VCaP (cell line): ENCODE data around the gene MMP25.

Experiments
- H3K27ac ChIP-seq: fragments of 450-650 bp; 2 replicates; pipeline ENCODE4 v1.5.1; 2017
- TF ChIP-seq, protein P1 (sequence below): fragments of 450-650 bp; conservative IDR thresholded peaks from 2 replicates; pipeline ENCODE4 v1.5.1; 2017; ENCODE audit warnings: mild to moderate bottlenecking, moderate library complexity

The MMP25 gene

GRCh38 chr16:3086596-3087242 lies 40.4 kb downstream of the MMP25 start:
- TF ChIP-seq, protein P1, sequence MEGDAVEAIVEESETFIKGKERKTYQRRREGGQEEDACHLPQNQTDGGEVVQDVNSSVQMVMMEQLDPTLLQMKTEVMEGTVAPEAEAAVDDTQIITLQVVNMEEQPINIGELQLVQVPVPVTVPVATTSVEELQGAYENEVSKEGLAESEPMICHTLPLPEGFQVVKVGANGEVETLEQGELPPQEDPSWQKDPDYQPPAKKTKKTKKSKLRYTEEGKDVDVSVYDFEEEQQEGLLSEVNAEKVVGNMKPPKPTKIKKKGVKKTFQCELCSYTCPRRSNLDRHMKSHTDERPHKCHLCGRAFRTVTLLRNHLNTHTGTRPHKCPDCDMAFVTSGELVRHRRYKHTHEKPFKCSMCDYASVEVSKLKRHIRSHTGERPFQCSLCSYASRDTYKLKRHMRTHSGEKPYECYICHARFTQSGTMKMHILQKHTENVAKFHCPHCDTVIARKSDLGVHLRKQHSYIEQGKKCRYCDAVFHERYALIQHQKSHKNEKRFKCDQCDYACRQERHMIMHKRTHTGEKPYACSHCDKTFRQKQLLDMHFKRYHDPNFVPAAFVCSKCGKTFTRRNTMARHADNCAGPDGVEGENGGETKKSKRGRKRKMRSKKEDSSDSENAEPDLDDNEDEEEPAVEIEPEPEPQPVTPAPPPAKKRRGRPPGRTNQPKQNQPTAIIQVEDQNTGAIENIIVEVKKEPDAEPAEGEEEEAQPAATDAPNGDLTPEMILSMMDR = no peak
- no peak overlapping the region for H3K27ac ChIP-seq

- H3K27ac ChIP-seq = no peak overlapping the region
- TF ChIP-seq, protein P1 = no peak
These were observed 41.2 kb downstream of the MMP25 start for GRCh38 chr16:3087243-3088235.

- TF ChIP-seq, protein P1 = no peak
- no peak overlapping the region for H3K27ac ChIP-seq
These were observed 42.1 kb downstream of the MMP25 start for GRCh38 chr16:3088450-3088849.

DNA sequence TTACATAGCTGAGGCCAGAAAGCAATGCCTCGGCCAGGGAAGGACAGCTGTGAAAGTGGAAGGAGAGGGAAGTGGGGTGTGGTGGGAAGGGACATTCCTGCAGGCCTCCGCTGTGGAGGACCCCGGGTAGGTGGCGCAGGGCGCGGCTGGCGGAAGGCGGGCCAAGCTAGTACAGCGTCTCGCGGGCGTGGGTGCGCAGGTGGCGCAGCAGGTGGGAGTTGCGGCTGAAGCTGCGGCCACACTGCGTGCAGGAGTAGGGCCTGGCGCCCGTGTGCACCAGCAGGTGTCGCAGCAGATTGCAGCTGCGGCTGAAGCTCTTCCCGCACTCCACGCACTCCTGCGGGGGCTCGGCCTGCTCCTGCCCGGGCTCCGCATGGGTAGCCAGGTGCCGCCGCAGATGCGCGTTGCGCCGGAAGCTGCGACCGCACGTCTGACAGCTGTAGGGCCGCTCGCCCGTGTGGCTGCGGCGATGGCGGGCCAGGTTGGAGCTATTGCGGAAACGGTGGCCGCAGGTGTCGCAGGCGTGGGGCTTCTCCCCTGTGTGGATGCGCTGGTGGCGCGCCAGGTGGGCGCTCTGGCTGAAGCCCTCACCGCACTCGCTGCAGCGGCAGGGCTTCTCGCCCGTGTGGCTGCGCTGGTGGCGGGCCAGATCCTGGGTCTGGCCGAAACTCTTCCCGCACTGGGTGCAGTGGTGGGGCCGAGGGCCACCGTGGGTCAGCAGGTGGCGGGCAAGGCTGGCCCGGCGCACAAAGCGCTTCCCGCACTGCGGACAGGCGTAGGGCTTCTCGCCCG lies 42.8 kb downstream of the MMP25 start:
- no peak overlapping the region for H3K27ac ChIP-seq
- TF ChIP-seq, protein P1 = no peak

DNA sequence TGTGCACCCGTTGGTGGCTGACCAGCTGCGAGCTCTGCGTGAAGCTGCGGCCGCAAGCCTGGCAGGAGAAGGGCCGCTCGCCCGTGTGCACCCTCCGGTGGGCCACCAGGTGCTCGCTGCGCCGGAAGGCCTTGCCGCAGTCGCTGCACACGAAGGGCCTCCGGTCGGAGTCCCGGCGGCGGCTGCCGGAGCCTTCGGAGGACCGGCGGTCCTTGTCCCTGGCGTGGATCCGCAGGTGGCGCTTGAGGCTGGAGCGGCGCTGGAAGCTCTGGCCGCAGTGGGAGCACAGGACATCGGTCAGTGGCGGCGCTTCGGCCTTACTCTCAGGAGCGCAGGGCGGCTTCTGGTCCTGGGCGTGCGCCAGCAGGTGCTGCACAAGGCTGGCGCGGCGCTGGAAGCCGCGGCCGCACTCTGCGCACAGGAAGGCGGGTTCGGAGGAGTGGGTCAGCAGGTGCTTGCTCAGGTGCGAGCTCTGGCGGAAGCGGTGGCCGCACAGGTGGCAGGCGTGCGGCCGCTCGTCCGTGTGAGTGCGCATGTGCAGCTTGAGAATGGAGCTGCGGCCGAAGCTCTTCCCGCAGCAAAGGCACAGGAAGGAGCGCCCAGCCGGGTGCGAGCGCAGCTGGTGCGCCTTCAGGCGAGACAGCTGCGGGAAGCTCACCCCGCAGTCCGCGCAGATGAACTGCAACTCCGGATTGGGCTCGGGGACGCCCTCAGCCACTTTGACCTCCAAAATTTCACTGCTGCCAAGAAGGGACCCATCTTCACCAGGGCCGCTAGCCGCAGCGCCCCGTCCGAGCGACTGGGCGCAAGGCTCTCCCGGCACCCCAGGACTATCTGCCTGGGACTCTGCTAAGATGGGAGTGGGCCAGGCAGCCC lies 43.6 kb downstream of the MMP25 start:
- TF ChIP-seq, protein P1 = no peak
- H3K27ac ChIP-seq = no peak overlapping the region

DNA sequence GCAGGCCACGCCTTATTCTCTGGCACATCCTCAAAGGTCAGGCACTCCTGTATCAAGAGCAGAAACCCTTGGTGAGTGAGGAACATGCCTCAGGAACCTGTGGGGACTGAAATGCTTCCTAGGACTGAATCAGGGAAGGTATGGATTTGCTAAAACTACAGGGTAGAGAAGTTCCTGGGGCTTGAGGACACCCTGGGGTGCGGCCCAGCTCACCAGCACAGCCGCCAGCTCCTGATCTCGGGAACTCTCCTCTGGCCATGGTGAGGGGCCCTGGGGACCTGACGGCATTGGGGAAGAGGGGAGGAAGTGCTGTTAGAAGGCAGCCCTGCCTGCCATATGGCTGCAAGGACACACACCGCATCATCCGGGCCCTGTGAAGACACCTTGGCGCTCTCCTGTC lies 45.2 kb downstream of the MMP25 start:
- no peak overlapping the region for H3K27ac ChIP-seq
- TF ChIP-seq, protein P1 = no peak
